ENCODE data around the gene TMEM95. TPM values are rescaled to one million over a fixed set of nuclear protein-coding genes. Genes with fewer than 3 reads are reported as not detected.
"Not testable (repeated sequence)": the region's sequence is repeated elsewhere in the genome, so short reads cannot be mapped to it uniquely, and the experiment has no call there.

TMEM95 gene
- total RNA-seq, 2 donors from 2014 or later, result 0.21 TPM; not detected in 1

GRCh38 chr17:7334938-7335538 is 19.9 kb upstream of the TMEM95 start:
- no peak for ATAC-seq
- H3K27ac Mint-ChIP-seq, result peak overlapping the region; percentile 72 to 91
- no peaks in the 10 kb centered on the region for H3K9me3 Mint-ChIP-seq
- H3K36me3 Mint-ChIP-seq, result peaks cover 21 to 23% of the 10 kb centered on the region in 2 donors
- DNase-seq (ENCODE audit: low spot score in 2 of 2), result no peak

- Mint-ChIP-seq H3K36me3 (peaks cover 23% of the 10 kb centered on the region in 2 donors), H3K27ac (peak overlapping the region; percentile 72 to 91)
- not testable (repeated sequence) for H3K9me3 Mint-ChIP-seq
- peak in 1 of 2 donors; percentile 14 for ATAC-seq
- DNase-seq (ENCODE audit: low spot score in 2 of 2), result peak in 1 of 2 donors; percentile 55
Measured at GRCh38 chr17:7335765-7336164, 19.2 kb upstream of the TMEM95 start.

- peak; percentile 77 for DNase-seq (ENCODE audit: low spot score in 2 of 2)
- Mint-ChIP-seq H3K36me3 (peaks cover 26% of the 10 kb centered on the region in 2 donors), H3K9me3 (no peaks in the 10 kb centered on the region), H3K27ac (peak within 1 kb of the TSS; percentile 86 to 91)
- ATAC-seq, result peak; percentile 93 to 94
Measured at GRCh38 chr17:7336240-7337175, 18.4 kb upstream of the TMEM95 start, which contains the start of gene ACAP1. TSS of gene ACAP1 (plus strand) at chr17:7336529. CDS start at chr17:7336735, 206 bp downstream.

GRCh38 chr17:7337600-7337999 is 17.4 kb upstream of the TMEM95 start:
- DNase-seq (ENCODE audit: low spot score in 2 of 2); H3K9me3 Mint-ChIP-seq; ATAC-seq: not testable (repeated sequence)
- Mint-ChIP-seq H3K27ac (peak overlapping the region in 1 of 2 donors; percentile 91), H3K36me3 (peaks cover 28% of the 10 kb centered on the region in 2 donors)

- Mint-ChIP-seq H3K9me3 (no peaks in the 10 kb centered on the region), H3K27ac (peak overlapping the region in 1 of 2 donors; percentile 57), H3K36me3 (peaks cover 28 to 35% of the 10 kb centered on the region in 2 donors)
- no peak for DNase-seq (ENCODE audit: low spot score in 2 of 2)
- no peak for ATAC-seq
Measured at GRCh38 chr17:7340179-7340578, 14.8 kb upstream of the TMEM95 start.

- Mint-ChIP-seq H3K27ac (peak overlapping the region in 1 of 2 donors; percentile 71), H3K9me3 (no peaks in the 10 kb centered on the region), H3K36me3 (peaks cover 22 to 34% of the 10 kb centered on the region in 2 donors)
Measured at GRCh38 chr17:7341842-7342241, 13.1 kb upstream of the TMEM95 start.

GRCh38 chr17:7343250-7343649 is 11.7 kb upstream of the TMEM95 start:
- peaks cover 15 to 22% of the 10 kb centered on the region in 2 donors for H3K36me3 Mint-ChIP-seq

More at GRCh38 chr17:7341842-7342241, 13.1 kb upstream of the TMEM95 start:
- DNase-seq (ENCODE audit: low spot score in 2 of 2) (no peak), ATAC-seq (no peak)

GRCh38 chr17:7346761-7347614 is 8.0 kb upstream of the TMEM95 start:
- ATAC-seq, result no peak
- Mint-ChIP-seq H3K36me3 (peaks cover 6 to 22% of the 10 kb centered on the region in 2 donors), H3K9me3 (no peaks in the 10 kb centered on the region), H3K27ac (peak overlapping the region in 1 of 2 donors; percentile 62)
- no peak for DNase-seq (ENCODE audit: low spot score in 2 of 2)

More at GRCh38 chr17:7343250-7343649, 11.7 kb upstream of the TMEM95 start:
- no peaks in the 10 kb centered on the region for H3K9me3 Mint-ChIP-seq
- H3K27ac Mint-ChIP-seq, result peak overlapping the region in 1 of 2 donors; percentile 55
- ATAC-seq, result no peak
- DNase-seq (ENCODE audit: low spot score in 2 of 2), result no peak

GRCh38 chr17:7347630-7348477 is 7.1 kb upstream of the TMEM95 start:
- Mint-ChIP-seq H3K9me3 (no peaks in the 10 kb centered on the region), H3K36me3 (peaks cover 9 to 29% of the 10 kb centered on the region in 2 donors), H3K27ac (peak overlapping the region in 1 of 2 donors; percentile 81)
- ATAC-seq, result no peak
- DNase-seq (ENCODE audit: low spot score in 2 of 2), result no peak

- DNase-seq (ENCODE audit: low spot score in 2 of 2) (no peak), ATAC-seq (no peak)
- Mint-ChIP-seq H3K9me3 (no peaks in the 10 kb centered on the region), H3K36me3 (peaks cover 11 to 27% of the 10 kb centered on the region in 2 donors), H3K27ac (peak overlapping the region in 1 of 2 donors; percentile 81)
Measured at GRCh38 chr17:7348478-7349242, 6.3 kb upstream of the TMEM95 start.

GRCh38 chr17:7351665-7352502 is 3.1 kb upstream of the TMEM95 start, which contains the start of gene KCTD11:
TSS of gene KCTD11 (plus strand) at chr17:7352162.
- ATAC-seq (peak; percentile 73 to 85), DNase-seq (ENCODE audit: low spot score in 2 of 2) (peak; percentile 81 to 96)
- Mint-ChIP-seq H3K36me3 (peaks cover 11 to 24% of the 10 kb centered on the region in 2 donors), H3K9me3 (no peaks in the 10 kb centered on the region), H3K27ac (peak within 1 kb of the TSS; percentile 87 to 96)

- ATAC-seq, result no peak
Measured at GRCh38 chr17:7352503-7352889, 2.5 kb upstream of the TMEM95 start.

GRCh38 chr17:7352910-7353635 is 1.9 kb upstream of the TMEM95 start:
- Mint-ChIP-seq H3K27ac (peak overlapping the region; percentile 87 to 96), H3K36me3 (peaks cover 8 to 24% of the 10 kb centered on the region in 2 donors), H3K9me3 (no peaks in the 10 kb centered on the region)
- ATAC-seq (no peak), DNase-seq (ENCODE audit: low spot score in 2 of 2) (no peak)

More at GRCh38 chr17:7352503-7352889, 2.5 kb upstream of the TMEM95 start:
- Mint-ChIP-seq H3K27ac (peak overlapping the region; percentile 87 to 96), H3K9me3 (no peaks in the 10 kb centered on the region), H3K36me3 (peaks cover 11 to 24% of the 10 kb centered on the region in 2 donors)
- no peak for DNase-seq (ENCODE audit: low spot score in 2 of 2)

Data from activated naive CD4-positive, alpha-beta T cell treated with anti-CD3 and anti-CD28 coated beads, Interleukin-2, amount 50 U/mL, for 72 hours (primary cell).